ENCODE measurements around the gene NACC1. TPM values are rescaled to one million over a fixed set of nuclear protein-coding genes. Genes with fewer than 3 reads are reported as not detected.

NACC1 gene
- total RNA-seq (12.8 TPM), polyA plus RNA-seq (17.5 TPM)
- long read RNA-seq, donor 1, result 0 reads
- long read RNA-seq, donor 2, full-length matches to known transcripts, result 8 of 8 reads
- long read RNA-seq, donor 2, partial matches to known transcripts, result 0 of 8 reads
- long read RNA-seq, donor 2, other reads (novel, unspliced or antisense), result 0 of 8 reads
- long read RNA-seq, donor 3, full-length matches to known transcripts, result 4 of 4 reads
- long read RNA-seq, donor 3, partial matches to known transcripts, result 0 of 4 reads
- long read RNA-seq, donor 3, other reads (novel, unspliced or antisense), result 0 of 4 reads
- long read RNA-seq, donor 4, full-length matches to known transcripts, result 1 of 1 reads
- long read RNA-seq, donor 4, partial matches to known transcripts, result 0 of 1 reads
- long read RNA-seq, donor 4, other reads (novel, unspliced or antisense), result 0 of 1 reads
- long read RNA-seq, donor 5, full-length matches to known transcripts, result 8 of 16 reads
- long read RNA-seq, donor 5, partial matches to known transcripts, result 8 of 16 reads
- long read RNA-seq, donor 5, other reads (novel, unspliced or antisense), result 0 of 16 reads
- long read RNA-seq, donor 6, full-length matches to known transcripts, result 3 of 37 reads
- long read RNA-seq, donor 6, partial matches to known transcripts, result 13 of 37 reads
- long read RNA-seq, donor 6, other reads (novel, unspliced or antisense), result 21 of 37 reads
- long read RNA-seq, donor 7, result 0 reads
- long read RNA-seq, donor 8, result 0 reads
- long read RNA-seq, donor 9, full-length matches to known transcripts, result 5 of 5 reads
- long read RNA-seq, donor 9, partial matches to known transcripts, result 0 of 5 reads
- long read RNA-seq, donor 9, other reads (novel, unspliced or antisense), result 0 of 5 reads
- long read RNA-seq, donor 10, full-length matches to known transcripts, result 2 of 2 reads
- long read RNA-seq, donor 10, partial matches to known transcripts, result 0 of 2 reads
- long read RNA-seq, donor 10, other reads (novel, unspliced or antisense), result 0 of 2 reads

GRCh38 chr19:13117772-13118423 lies at the start of gene NACC1:
TSS of gene NACC1 (plus strand) at chr19:13118264. CDS start at chr19:13135208, 16,944 bp downstream.
- Histone ChIP-seq H3K4me1 (ENCODE audit: control insufficient read depth in 2 of 2, insufficient read depth in 2 of 2, low read length in 2 of 2) (peaks cover 14 to 36% of the 10 kb centered on the region in 2 donors), H3K9me3 (ENCODE audit: control insufficient read depth in 2 of 2, insufficient read depth in 1 of 2, low read length in 1 of 2) (no peaks in the 10 kb centered on the region), H3K27ac (ENCODE audit: low read depth in 1 of 2, low read length in 1 of 2) (peak within 1 kb of the TSS; percentile 70 to 81), H3K4me3 (ENCODE audit: low read length in 2 of 2) (peak within 1 kb of the TSS; percentile 86 to 88), H3K36me3 (ENCODE audit: control insufficient read depth in 2 of 2, insufficient read depth in 2 of 2, low read length in 1 of 2) (peaks cover 4 to 18% of the 10 kb centered on the region in 2 donors), H3K27me3 (ENCODE audit: control insufficient read depth in 2 of 2, insufficient read depth in 1 of 2, low read length in 1 of 2) (no peaks in the 10 kb centered on the region)
- WGBS, result 3% methylated on average over 65 of the region's 65 CpGs
- peak in 7 of 9 donors; percentile 69 to 93 (median 84) for DNase-seq (ENCODE audit: low read depth in 6 of 9, low spot score in 9 of 9)

DNA sequence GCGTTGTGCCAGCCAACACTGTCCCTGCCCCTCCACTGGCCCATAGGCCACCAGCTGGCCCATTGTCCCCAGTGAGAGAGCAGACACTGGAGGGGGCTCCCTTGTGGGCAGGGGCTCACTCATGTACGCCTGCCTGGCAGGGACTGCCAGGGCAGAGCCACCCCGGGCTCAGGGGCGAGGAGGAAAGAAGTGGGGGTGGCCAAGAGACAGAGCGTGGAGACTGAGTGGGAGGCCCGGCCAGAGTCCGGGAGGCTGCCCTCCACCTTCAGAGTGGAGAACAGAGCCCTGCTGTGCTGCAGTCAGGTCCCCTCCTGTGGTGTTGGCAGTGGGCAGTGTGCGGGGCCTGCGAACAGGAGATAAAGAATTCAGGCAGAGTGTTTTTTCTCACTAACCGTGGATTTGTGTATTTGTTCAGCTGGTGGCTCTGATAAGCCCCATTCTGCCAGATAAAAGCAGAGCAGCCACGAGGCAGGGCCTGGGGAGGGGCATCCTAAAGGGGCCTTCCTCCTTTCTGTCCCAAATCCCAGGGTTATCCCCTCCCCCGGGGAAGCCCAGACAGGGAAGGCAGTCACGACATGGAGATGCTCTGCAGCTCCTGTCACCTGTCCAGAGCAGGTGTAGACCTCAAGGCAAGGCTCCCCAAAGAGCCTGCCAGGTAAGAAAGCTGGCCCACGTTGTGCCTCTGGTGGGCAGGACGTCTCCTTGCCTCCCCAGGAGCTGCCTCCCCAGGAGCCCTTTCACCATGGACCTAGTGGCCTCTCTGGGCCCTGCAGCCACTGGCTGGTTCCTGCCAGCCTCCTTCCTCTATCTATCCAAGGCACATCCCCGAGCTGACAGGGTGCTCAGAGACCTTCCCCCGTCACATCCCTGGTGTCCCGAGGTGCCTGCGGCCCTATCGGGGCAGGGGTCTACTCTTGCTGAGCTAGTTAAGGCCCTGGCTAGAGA lies 48.4 kb upstream of the NACC1 start:
- Histone ChIP-seq H3K27me3 (ENCODE audit: control insufficient read depth in 2 of 2, insufficient read depth in 1 of 2, low read length in 1 of 2) (peaks cover 0 to 26% of the 10 kb centered on the region in 2 donors), H3K4me3 (ENCODE audit: low read length in 2 of 2) (no peak overlapping the region), H3K4me1 (ENCODE audit: control insufficient read depth in 2 of 2, insufficient read depth in 2 of 2, low read length in 2 of 2) (peaks cover 0 to 3% of the 10 kb centered on the region in 2 donors), H3K36me3 (ENCODE audit: control insufficient read depth in 2 of 2, insufficient read depth in 2 of 2, low read length in 1 of 2) (no peaks in the 10 kb centered on the region), H3K27ac (ENCODE audit: low read depth in 1 of 2, low read length in 1 of 2) (no peak overlapping the region), H3K9me3 (ENCODE audit: control insufficient read depth in 2 of 2, insufficient read depth in 1 of 2, low read length in 1 of 2) (no peaks in the 10 kb centered on the region)
- 84% methylated on average over 20 of the region's 20 CpGs for WGBS
- no peak for DNase-seq (ENCODE audit: low read depth in 6 of 9, low spot score in 9 of 9)

DNA sequence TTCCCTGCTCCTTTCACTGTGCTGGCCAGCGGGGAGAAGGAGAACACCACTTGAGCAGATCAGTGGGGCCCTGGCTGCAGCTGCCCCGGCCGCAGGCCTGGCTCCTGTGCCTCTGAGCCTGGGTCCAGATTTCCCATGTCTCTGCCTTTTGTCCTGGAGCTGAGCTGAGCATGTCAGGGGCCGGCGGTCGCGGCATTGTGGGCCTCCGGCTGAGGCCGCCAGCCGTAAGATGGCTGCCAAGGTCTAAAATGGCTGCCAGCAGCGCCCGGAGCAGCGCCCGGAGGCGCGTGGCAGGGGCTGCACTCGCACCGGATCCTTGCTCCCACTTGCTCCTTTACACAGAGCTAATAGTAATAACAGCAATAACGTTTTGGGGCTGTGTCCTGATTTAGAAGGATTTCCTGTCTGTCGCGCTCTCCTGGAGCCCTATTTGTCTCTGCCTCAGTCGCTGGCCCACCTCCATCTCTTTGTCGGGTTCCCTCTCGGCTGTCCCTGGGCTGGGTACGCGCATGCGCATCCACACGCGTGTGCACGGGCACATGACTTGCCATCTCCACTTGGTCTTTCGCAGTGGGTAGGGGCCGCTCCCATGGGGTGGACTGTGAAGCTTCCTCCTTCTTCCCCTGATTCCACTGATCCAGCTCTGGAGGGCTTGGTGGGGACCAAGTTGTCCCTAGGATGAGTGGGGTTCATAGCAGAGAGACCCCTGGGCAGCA lies 47.5 kb upstream of the NACC1 start:
- Histone ChIP-seq H3K4me1 (ENCODE audit: control insufficient read depth in 2 of 2, insufficient read depth in 2 of 2, low read length in 2 of 2) (peaks cover 0 to 3% of the 10 kb centered on the region in 2 donors), H3K27me3 (ENCODE audit: control insufficient read depth in 2 of 2, insufficient read depth in 1 of 2, low read length in 1 of 2) (peaks cover 0 to 31% of the 10 kb centered on the region in 2 donors), H3K9me3 (ENCODE audit: control insufficient read depth in 2 of 2, insufficient read depth in 1 of 2, low read length in 1 of 2) (no peaks in the 10 kb centered on the region), H3K4me3 (ENCODE audit: low read length in 2 of 2) (no peak overlapping the region), H3K36me3 (ENCODE audit: control insufficient read depth in 2 of 2, insufficient read depth in 2 of 2, low read length in 1 of 2) (no peaks in the 10 kb centered on the region), H3K27ac (ENCODE audit: low read depth in 1 of 2, low read length in 1 of 2) (no peak overlapping the region)
- WGBS, result 95% methylated on average over 32 of the region's 32 CpGs
- DNase-seq (ENCODE audit: low read depth in 6 of 9, low spot score in 9 of 9), result no peak

DNA sequence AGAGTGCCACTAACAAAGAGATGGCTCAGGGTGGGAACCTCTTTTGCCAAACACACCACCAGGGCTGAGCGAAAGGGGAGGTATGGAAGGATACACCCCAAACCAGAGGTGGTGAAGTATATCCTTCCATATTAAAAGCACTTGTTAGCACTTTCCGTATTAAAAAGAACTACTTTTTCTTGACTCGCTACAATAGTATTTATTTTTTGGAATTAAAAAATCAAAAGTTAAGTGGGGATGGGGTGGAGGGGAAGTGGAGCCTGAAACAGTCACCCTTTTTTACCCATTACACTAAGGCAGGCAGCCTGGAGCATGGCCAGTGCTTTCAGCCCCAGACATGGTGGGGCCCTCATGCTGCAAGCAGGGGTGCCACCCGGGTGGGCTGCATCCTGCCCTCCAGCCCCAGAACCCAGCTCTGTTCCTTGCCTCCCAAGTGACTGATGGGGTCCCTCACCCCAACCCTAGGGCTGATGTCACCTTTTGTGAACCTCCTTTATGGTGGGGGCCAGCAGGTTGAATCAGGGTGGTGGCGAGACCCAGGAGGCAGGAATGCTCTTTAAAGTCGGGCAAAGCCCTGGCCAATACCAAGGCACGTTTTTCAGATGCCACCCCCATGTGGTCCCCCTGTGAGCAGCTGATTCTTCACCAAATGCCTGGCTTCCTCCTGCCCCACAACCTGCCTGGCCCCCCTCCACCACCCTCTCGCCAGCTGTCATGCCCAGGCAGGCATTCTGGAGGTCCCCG lies 46.4 kb upstream of the NACC1 start:
- peaks cover 0 to 40% of the 10 kb centered on the region in 2 donors for H3K27me3 ChIP-seq (ENCODE audit: control insufficient read depth in 2 of 2, insufficient read depth in 1 of 2, low read length in 1 of 2)
- DNase-seq (ENCODE audit: low read depth in 6 of 9, low spot score in 9 of 9), result no peak
- H3K9me3 ChIP-seq (ENCODE audit: control insufficient read depth in 2 of 2, insufficient read depth in 1 of 2, low read length in 1 of 2), result no peaks in the 10 kb centered on the region
- H3K36me3 ChIP-seq (ENCODE audit: control insufficient read depth in 2 of 2, insufficient read depth in 2 of 2, low read length in 1 of 2), result no peaks in the 10 kb centered on the region
- no peak overlapping the region for H3K4me3 ChIP-seq (ENCODE audit: low read length in 2 of 2)
- no peak overlapping the region for H3K27ac ChIP-seq (ENCODE audit: low read depth in 1 of 2, low read length in 1 of 2)
- WGBS, result 67% methylated on average over 9 of the region's 9 CpGs
- H3K4me1 ChIP-seq (ENCODE audit: control insufficient read depth in 2 of 2, insufficient read depth in 2 of 2, low read length in 2 of 2), result peaks cover 0 to 8% of the 10 kb centered on the region in 2 donors

GRCh38 chr19:13072188-13072908 lies 45.7 kb upstream of the NACC1 start:
- H3K4me1 ChIP-seq (ENCODE audit: control insufficient read depth in 2 of 2, insufficient read depth in 2 of 2, low read length in 2 of 2), result peaks cover 0 to 16% of the 10 kb centered on the region in 2 donors
- H3K9me3 ChIP-seq (ENCODE audit: control insufficient read depth in 2 of 2, insufficient read depth in 1 of 2, low read length in 1 of 2), result no peaks in the 10 kb centered on the region
- peaks cover 0 to 46% of the 10 kb centered on the region in 2 donors for H3K27me3 ChIP-seq (ENCODE audit: control insufficient read depth in 2 of 2, insufficient read depth in 1 of 2, low read length in 1 of 2)
- H3K27ac ChIP-seq (ENCODE audit: low read depth in 1 of 2, low read length in 1 of 2), result no peak overlapping the region
- no peaks in the 10 kb centered on the region for H3K36me3 ChIP-seq (ENCODE audit: control insufficient read depth in 2 of 2, insufficient read depth in 2 of 2, low read length in 1 of 2)
- DNase-seq (ENCODE audit: low read depth in 6 of 9, low spot score in 9 of 9), result no peak
- H3K4me3 ChIP-seq (ENCODE audit: low read length in 2 of 2), result no peak overlapping the region
- 91% methylated on average over 9 of the region's 9 CpGs for WGBS

GRCh38 chr19:13073263-13073662 lies 44.8 kb upstream of the NACC1 start:
- H3K4me3 ChIP-seq (ENCODE audit: low read length in 2 of 2), result no peak overlapping the region
- H3K36me3 ChIP-seq (ENCODE audit: control insufficient read depth in 2 of 2, insufficient read depth in 2 of 2, low read length in 1 of 2), result no peaks in the 10 kb centered on the region
- H3K27ac ChIP-seq (ENCODE audit: low read depth in 1 of 2, low read length in 1 of 2), result no peak overlapping the region
- DNase-seq (ENCODE audit: low read depth in 6 of 9, low spot score in 9 of 9), result no peak
- peaks cover 0 to 25% of the 10 kb centered on the region in 2 donors for H3K4me1 ChIP-seq (ENCODE audit: control insufficient read depth in 2 of 2, insufficient read depth in 2 of 2, low read length in 2 of 2)
- 95% methylated on average over 5 of the region's 5 CpGs for WGBS
- H3K27me3 ChIP-seq (ENCODE audit: control insufficient read depth in 2 of 2, insufficient read depth in 1 of 2, low read length in 1 of 2), result peaks cover 0 to 46% of the 10 kb centered on the region in 2 donors
- no peaks in the 10 kb centered on the region for H3K9me3 ChIP-seq (ENCODE audit: control insufficient read depth in 2 of 2, insufficient read depth in 1 of 2, low read length in 1 of 2)

DNA sequence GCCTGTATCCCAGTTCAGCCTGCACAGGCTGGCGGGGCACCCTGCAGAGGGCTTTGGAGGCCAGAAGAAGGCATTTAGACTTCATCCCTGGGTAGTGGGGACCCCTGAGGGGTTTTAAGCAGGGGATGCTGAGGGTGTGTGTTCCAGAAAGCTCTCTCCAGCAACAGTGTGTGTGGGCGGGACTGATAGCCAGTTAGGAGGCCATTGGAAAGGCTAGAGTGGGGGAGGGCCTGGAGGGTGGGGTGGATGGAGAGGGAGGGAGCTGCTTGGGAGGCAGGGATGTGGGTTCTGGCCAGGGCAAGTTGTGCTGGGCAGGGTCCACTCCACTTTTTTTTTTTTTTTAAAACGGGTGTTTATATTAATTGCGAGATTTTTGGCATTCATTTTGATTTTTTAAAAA lies 43.7 kb upstream of the NACC1 start:
- 96% methylated on average over 4 of the region's 4 CpGs for WGBS
- H3K27ac ChIP-seq (ENCODE audit: low read depth in 1 of 2, low read length in 1 of 2), result no peak overlapping the region
- peaks cover 0 to 42% of the 10 kb centered on the region in 2 donors for H3K27me3 ChIP-seq (ENCODE audit: control insufficient read depth in 2 of 2, insufficient read depth in 1 of 2, low read length in 1 of 2)
- peaks cover 0 to 32% of the 10 kb centered on the region in 2 donors for H3K4me1 ChIP-seq (ENCODE audit: control insufficient read depth in 2 of 2, insufficient read depth in 2 of 2, low read length in 2 of 2)
- no peaks in the 10 kb centered on the region for H3K9me3 ChIP-seq (ENCODE audit: control insufficient read depth in 2 of 2, insufficient read depth in 1 of 2, low read length in 1 of 2)
- DNase-seq (ENCODE audit: low read depth in 6 of 9, low spot score in 9 of 9), result no peak
- no peaks in the 10 kb centered on the region for H3K36me3 ChIP-seq (ENCODE audit: control insufficient read depth in 2 of 2, insufficient read depth in 2 of 2, low read length in 1 of 2)
- no peak overlapping the region for H3K4me3 ChIP-seq (ENCODE audit: low read length in 2 of 2)
